GM23338 (cell line): Measurements from ENCODE around the gene DUS3L.

ENCODE experiments used
- EZH2 ChIP-seq: fragments of 200-600 bp; sonication (generic); IDR thresholded peaks from one replicate; pipeline ENCODE4 v1.8.0; 2017; ENCODE audit warnings: antibody characterized with exemption, mild to moderate bottlenecking, low read depth; ENCODE audit not compliant: unreplicated experiment
- POLR2AphosphoS5 ChIP-seq: IDR thresholded peaks from 2 replicates; pipeline ENCODE4 v1.6.1; 2016; ENCODE audit warnings: antibody characterized with exemption, low read depth
- TF ChIP-seq, protein P1 (sequence below), 2 experiments: fragments of 200-600 bp in 1 of 2; sonication (generic) in 1 of 2; conservative IDR thresholded peaks; 2 replicates each; pipeline versions ENCODE4 v1.5.1 to v1.6.1; 2016 to 2017; ENCODE audit warnings: antibody characterized with exemption in 2 of 2, low read depth in 2 of 2, mild to moderate bottlenecking in 2 of 2, moderate library complexity in 1 of 2
- TF ChIP-seq, protein P2 (sequence below): IDR thresholded peaks from one replicate; pipeline ENCODE4 v1.6.1; 2018; ENCODE audit warnings: antibody characterized with exemption; ENCODE audit not compliant: unreplicated experiment

DNA sequence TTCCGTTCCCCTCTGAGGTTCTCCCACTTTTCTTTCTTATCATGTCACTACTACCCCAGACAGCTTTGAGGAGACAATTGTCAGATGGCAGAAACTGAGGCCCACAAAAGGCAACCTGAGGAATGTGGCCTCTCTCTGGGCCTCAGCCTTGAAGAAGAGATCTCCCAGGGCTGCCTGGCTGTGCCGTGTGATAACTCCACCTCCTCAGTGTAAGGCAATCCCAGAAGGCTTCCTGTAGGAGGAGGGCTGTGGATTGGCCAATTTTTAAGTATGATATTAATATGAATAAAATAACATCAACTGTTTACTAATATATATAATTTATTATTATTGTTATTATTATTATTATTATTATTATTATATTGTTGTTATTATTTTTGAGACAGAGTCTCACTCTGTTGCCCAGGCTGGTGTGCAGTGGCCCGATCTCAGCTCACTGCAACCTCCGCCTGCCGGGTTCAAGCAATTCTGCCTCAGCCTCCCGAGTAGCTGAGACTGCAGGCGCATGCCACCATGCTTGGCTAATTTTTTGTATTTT, 4.5 kb upstream of the DUS3L start:
- TF ChIP-seq, protein P1, sequence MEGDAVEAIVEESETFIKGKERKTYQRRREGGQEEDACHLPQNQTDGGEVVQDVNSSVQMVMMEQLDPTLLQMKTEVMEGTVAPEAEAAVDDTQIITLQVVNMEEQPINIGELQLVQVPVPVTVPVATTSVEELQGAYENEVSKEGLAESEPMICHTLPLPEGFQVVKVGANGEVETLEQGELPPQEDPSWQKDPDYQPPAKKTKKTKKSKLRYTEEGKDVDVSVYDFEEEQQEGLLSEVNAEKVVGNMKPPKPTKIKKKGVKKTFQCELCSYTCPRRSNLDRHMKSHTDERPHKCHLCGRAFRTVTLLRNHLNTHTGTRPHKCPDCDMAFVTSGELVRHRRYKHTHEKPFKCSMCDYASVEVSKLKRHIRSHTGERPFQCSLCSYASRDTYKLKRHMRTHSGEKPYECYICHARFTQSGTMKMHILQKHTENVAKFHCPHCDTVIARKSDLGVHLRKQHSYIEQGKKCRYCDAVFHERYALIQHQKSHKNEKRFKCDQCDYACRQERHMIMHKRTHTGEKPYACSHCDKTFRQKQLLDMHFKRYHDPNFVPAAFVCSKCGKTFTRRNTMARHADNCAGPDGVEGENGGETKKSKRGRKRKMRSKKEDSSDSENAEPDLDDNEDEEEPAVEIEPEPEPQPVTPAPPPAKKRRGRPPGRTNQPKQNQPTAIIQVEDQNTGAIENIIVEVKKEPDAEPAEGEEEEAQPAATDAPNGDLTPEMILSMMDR (conservative IDR thresholded peaks at IDR 0.05; ENCODE audit: low read depth in 2 of 2) = no peak
- TF ChIP-seq, protein P2, sequence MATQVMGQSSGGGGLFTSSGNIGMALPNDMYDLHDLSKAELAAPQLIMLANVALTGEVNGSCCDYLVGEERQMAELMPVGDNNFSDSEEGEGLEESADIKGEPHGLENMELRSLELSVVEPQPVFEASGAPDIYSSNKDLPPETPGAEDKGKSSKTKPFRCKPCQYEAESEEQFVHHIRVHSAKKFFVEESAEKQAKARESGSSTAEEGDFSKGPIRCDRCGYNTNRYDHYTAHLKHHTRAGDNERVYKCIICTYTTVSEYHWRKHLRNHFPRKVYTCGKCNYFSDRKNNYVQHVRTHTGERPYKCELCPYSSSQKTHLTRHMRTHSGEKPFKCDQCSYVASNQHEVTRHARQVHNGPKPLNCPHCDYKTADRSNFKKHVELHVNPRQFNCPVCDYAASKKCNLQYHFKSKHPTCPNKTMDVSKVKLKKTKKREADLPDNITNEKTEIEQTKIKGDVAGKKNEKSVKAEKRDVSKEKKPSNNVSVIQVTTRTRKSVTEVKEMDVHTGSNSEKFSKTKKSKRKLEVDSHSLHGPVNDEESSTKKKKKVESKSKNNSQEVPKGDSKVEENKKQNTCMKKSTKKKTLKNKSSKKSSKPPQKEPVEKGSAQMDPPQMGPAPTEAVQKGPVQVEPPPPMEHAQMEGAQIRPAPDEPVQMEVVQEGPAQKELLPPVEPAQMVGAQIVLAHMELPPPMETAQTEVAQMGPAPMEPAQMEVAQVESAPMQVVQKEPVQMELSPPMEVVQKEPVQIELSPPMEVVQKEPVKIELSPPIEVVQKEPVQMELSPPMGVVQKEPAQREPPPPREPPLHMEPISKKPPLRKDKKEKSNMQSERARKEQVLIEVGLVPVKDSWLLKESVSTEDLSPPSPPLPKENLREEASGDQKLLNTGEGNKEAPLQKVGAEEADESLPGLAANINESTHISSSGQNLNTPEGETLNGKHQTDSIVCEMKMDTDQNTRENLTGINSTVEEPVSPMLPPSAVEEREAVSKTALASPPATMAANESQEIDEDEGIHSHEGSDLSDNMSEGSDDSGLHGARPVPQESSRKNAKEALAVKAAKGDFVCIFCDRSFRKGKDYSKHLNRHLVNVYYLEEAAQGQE = no peak
- no peak for TF ChIP-seq EZH2
- TF ChIP-seq POLR2AphosphoS5 = no peak
